SU-DHL-6 (cell line): ENCODE measurements around the gene HTR4.

Experiments
- EZH2phosphoT487 ChIP-seq: fragments of 200-600 bp; sonication (generic), shearing (Covaris generic); conservative IDR thresholded peaks from 2 replicates; pipeline ENCODE4 v1.6.1; 2018; ENCODE audit warnings: mild to moderate bottlenecking, antibody characterized with exemption, low read length, moderate library complexity, mixed read lengths
- TF ChIP-seq, protein P1 (sequence below): fragments of 200-600 bp; sonication (generic); IDR thresholded peaks from one replicate; pipeline ENCODE4 v1.5.1; 2017; ENCODE audit warnings: antibody characterized with exemption, mild to moderate bottlenecking, low read length, moderate library complexity; ENCODE audit not compliant: insufficient read depth, poor library complexity, severe bottlenecking

GRCh38 chr5:148687427-148687826 is 33.1 kb upstream of the HTR4 start:
- TF ChIP-seq, protein P1, sequence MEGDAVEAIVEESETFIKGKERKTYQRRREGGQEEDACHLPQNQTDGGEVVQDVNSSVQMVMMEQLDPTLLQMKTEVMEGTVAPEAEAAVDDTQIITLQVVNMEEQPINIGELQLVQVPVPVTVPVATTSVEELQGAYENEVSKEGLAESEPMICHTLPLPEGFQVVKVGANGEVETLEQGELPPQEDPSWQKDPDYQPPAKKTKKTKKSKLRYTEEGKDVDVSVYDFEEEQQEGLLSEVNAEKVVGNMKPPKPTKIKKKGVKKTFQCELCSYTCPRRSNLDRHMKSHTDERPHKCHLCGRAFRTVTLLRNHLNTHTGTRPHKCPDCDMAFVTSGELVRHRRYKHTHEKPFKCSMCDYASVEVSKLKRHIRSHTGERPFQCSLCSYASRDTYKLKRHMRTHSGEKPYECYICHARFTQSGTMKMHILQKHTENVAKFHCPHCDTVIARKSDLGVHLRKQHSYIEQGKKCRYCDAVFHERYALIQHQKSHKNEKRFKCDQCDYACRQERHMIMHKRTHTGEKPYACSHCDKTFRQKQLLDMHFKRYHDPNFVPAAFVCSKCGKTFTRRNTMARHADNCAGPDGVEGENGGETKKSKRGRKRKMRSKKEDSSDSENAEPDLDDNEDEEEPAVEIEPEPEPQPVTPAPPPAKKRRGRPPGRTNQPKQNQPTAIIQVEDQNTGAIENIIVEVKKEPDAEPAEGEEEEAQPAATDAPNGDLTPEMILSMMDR: peak; percentile 55
- no peak for TF ChIP-seq EZH2phosphoT487
